Endodermal cell (in vitro differentiated cells): Measurements from ENCODE around the gene MCMBP. TPM values are rescaled to one million over a fixed set of nuclear protein-coding genes. Genes with fewer than 3 reads are reported as not detected.
"Not testable (repeated sequence)": the region's sequence is repeated elsewhere in the genome, so short reads cannot be mapped to it uniquely, and the experiment has no call there.

ENCODE experiments used
- DNase-seq: peaks from one replicate; pipeline ENCODE4 v3.0.0-alpha.2; 2017
- H3K27ac ChIP-seq: 2 replicates; pipeline ENCODE4 v1.5.1; 2013; ENCODE audit warnings: mild to moderate bottlenecking, low read depth, low read length, moderate library complexity
- H3K27me3 ChIP-seq: 2 replicates; pipeline ENCODE4 v1.6.1; 2013; ENCODE audit warnings: mild to moderate bottlenecking, low read length, moderate library complexity; ENCODE audit not compliant: insufficient read depth, control insufficient read depth, poor library complexity, severe bottlenecking
- H3K36me3 ChIP-seq: 2 replicates; pipeline ENCODE4 v1.7.0; 2013; ENCODE audit warnings: mild to moderate bottlenecking, low read length, moderate library complexity; ENCODE audit not compliant: control insufficient read depth, insufficient read depth
- H3K4me1 ChIP-seq: one replicate; pipeline ENCODE4 v1.7.0; 2013; ENCODE audit warnings: low read length; ENCODE audit not compliant: control insufficient read depth, insufficient read depth
- H3K4me3 ChIP-seq: 2 replicates; pipeline ENCODE4 v1.5.1; 2013; ENCODE audit warnings: mild to moderate bottlenecking, low read length, moderate library complexity
- H3K9ac ChIP-seq: 2 replicates; pipeline ENCODE4 v1.6.1; 2013; ENCODE audit warnings: mild to moderate bottlenecking, low read length, moderate library complexity; ENCODE audit not compliant: poor library complexity, severe bottlenecking; ENCODE audit errors: extremely low read depth
- H3K9me3 ChIP-seq: 2 replicates; pipeline ENCODE4 v1.6.1; 2013; ENCODE audit warnings: mild to moderate bottlenecking, low read length, moderate library complexity; ENCODE audit not compliant: control insufficient read depth
- H3K27ac Mint-ChIP-seq: 2 replicates; pipeline ENCODE4 v1.8.0; 2020; ENCODE audit warnings: mixed read lengths
- H3K27me3 Mint-ChIP-seq: 2 replicates; pipeline ENCODE4 v1.8.0; 2021; ENCODE audit warnings: mild to moderate bottlenecking, mixed read lengths; ENCODE audit not compliant: insufficient read depth
- H3K36me3 Mint-ChIP-seq: 2 replicates; pipeline ENCODE4 v1.8.0; 2020; ENCODE audit warnings: low read depth, mixed read lengths
- H3K4me1 Mint-ChIP-seq: 2 replicates; pipeline ENCODE4 v1.8.0; 2020; ENCODE audit warnings: mixed read lengths
- H3K4me3 Mint-ChIP-seq: 2 replicates; pipeline ENCODE4 v1.8.0; 2020; ENCODE audit warnings: mild to moderate bottlenecking, moderate library complexity, mixed read lengths
- H3K9me3 Mint-ChIP-seq: 2 replicates; pipeline ENCODE4 v1.8.0; 2020; ENCODE audit warnings: mild to moderate bottlenecking, mixed read lengths
- CTCF ChIP-seq: fragments of 200-600 bp; sonication (generic); conservative IDR thresholded peaks from 2 replicates; pipeline ENCODE4 v1.5.0; 2021; ENCODE audit warnings: antibody characterized with exemption, mild to moderate bottlenecking
- WGBS, 2 experiments: methylation state at CpG; one replicate each; pipeline versions ENCODE4 v1.1.5 to v1.1.7; 2013; ENCODE audit warnings: missing lambda C conversion rate in 2 of 2, mixed read lengths in 1 of 2; ENCODE audit not compliant: insufficient coverage in 1 of 2, insufficient read length in 1 of 2; 5-methylcytosine and 5-hydroxymethylcytosine counted together
- total RNA-seq, 2 donors: library from RNA; stranded (reverse); fragmentation: NEBNext Ultra II Directional in 1 of 2; extraction: Animal tissue kit (Norgen Biotek cat#: 25700) in 1 of 2; gene quantifications; 2 replicates in 1 of 2; 3 replicates in 1 of 2; pipeline ENCODE4 v1.2.1, GENCODE V29; 2021

MCMBP gene
- total RNA-seq, 2 donors from 2014 or later: 96.6 to 98.9 TPM

DNA sequence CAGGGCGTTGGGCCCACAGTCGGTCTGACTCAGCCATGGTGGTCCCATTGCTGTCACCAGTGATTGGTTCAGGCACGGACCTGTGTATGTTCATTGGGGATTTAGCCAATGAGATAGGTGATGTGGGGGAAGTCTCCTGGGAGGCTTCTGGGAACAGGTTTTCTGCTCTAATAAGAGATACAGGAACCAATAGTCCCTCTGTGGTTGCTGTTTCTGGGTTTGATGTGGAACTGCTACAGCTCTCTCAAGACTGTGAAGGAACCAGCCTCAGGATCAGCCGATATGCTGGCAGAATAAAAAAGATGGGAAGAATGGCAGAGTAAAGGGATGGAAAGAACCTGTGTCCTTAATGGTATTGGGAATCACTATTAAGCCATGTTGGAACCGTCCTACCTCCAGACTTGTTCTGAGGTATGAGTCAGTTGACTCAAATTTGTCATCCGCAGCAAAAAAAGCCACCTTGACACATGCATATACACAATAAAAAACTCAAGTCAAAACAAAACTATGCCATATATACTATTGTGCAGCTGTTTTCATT is 70.6 kb downstream of the MCMBP start:
- H3K27me3 ChIP-seq: no peaks in the 10 kb centered on the region
- WGBS, 2 experiments: 91 to 100% methylated on average over 2 to 6 of the region's 6 CpGs
- Mint-ChIP-seq H3K9me3 (no peaks in the 10 kb centered on the region), H3K4me1 (peaks cover 6% of the 10 kb centered on the region), H3K27me3 (no peaks in the 10 kb centered on the region), H3K4me3 (no peak overlapping the region), H3K27ac (no peak overlapping the region), H3K36me3 (peaks cover 15% of the 10 kb centered on the region)
- no peak for TF ChIP-seq CTCF
- H3K36me3 ChIP-seq: peaks cover 48% of the 10 kb centered on the region
- no peaks in the 10 kb centered on the region for H3K4me1 ChIP-seq
- no peak overlapping the region for H3K27ac ChIP-seq
- no peaks in the 10 kb centered on the region for H3K9me3 ChIP-seq
- DNase-seq: no peak
- no peak overlapping the region for H3K4me3 ChIP-seq
- no peak overlapping the region for H3K9ac ChIP-seq

GRCh38 chr10:119801176-119801575 is 71.5 kb downstream of the MCMBP start:
- Mint-ChIP-seq H3K27me3 (no peaks in the 10 kb centered on the region), H3K4me1 (peaks cover 6% of the 10 kb centered on the region), H3K9me3 (peaks cover 2% of the 10 kb centered on the region), H3K27ac (no peak overlapping the region), H3K36me3 (peaks cover 24% of the 10 kb centered on the region), H3K4me3 (no peak overlapping the region)
- no peaks in the 10 kb centered on the region for H3K27me3 ChIP-seq
- no peak overlapping the region for H3K27ac ChIP-seq
- TF ChIP-seq CTCF: no peak
- no peaks in the 10 kb centered on the region for H3K4me1 ChIP-seq
- peaks cover 50% of the 10 kb centered on the region for H3K36me3 ChIP-seq
- no peak for DNase-seq
- H3K9me3 ChIP-seq: no peaks in the 10 kb centered on the region
- 88% methylated on average over 2 of the region's 2 CpGs; no CpG with 5 or more reads in 1 of the 2 experiments for WGBS, 2 experiments
- H3K4me3 ChIP-seq: no peak overlapping the region
- H3K9ac ChIP-seq: no peak overlapping the region

DNA sequence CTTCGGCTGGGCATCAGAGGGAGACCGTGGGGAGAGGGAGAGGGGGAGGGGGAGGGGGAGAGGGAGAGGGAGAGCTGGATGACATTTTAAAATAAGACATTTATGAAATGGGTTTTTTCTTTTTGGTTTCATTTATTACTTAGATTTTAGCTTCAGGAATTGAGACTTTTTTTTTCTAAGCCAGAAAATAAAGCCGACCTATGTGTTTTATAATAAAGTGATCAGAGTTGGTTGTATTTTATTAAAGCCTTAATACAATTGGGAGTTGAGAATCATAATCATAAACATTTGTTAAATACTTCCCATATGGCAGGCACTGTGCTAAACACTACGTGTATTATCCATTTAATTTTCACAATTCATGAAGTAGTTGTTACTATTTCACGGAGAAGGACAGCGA is 76.6 kb downstream of the MCMBP start:
- Histone ChIP-seq H3K4me3 (no peak overlapping the region), H3K36me3 (peaks cover 34% of the 10 kb centered on the region), H3K9ac (no peak overlapping the region), H3K27me3 (no peaks in the 10 kb centered on the region), H3K27ac (no peak overlapping the region), H3K9me3 (no peaks in the 10 kb centered on the region), H3K4me1 (no peaks in the 10 kb centered on the region)
- Mint-ChIP-seq H3K27me3 (peaks cover 2% of the 10 kb centered on the region), H3K36me3 (peaks cover 17% of the 10 kb centered on the region), H3K4me1 (peaks cover 4% of the 10 kb centered on the region), H3K9me3 (peaks cover 9% of the 10 kb centered on the region), H3K27ac (no peak overlapping the region), H3K4me3 (no peak overlapping the region)
- WGBS, 2 experiments: 96 to 100% methylated on average over 3 to 4 of the region's 6 CpGs
- no peak for TF ChIP-seq CTCF
- no peak for DNase-seq

DNA sequence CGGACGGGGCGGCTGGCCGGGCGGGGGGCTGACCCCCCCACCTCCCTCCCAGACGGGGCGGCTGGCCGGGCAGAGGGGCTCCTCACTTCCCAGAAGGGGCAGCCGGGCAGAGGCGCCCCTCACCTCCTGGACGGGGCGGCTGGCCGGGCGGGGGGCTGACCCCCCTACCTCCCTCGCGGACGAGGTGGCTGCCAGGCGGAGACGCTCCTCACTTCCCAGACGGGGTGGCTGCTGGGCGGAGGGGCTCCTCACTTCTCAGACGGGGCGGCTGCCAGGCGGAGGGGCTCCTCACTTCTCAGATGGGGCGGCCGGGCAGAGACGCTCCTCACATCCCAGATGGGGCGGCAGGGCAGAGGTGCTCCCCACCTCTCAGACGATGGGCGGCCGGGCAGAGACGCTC is 77.5 kb downstream of the MCMBP start:
- 98 to 100% methylated on average over 2 to 22 of the region's 32 CpGs for WGBS, 2 experiments
- not testable (repeated sequence) for H3K9me3 Mint-ChIP-seq, H3K4me3 ChIP-seq, H3K27me3 Mint-ChIP-seq, H3K4me1 ChIP-seq, H3K4me1 Mint-ChIP-seq, DNase-seq, H3K27ac Mint-ChIP-seq, H3K9me3 ChIP-seq, H3K4me3 Mint-ChIP-seq, H3K9ac ChIP-seq, H3K27ac ChIP-seq, H3K27me3 ChIP-seq
- peaks cover 32% of the 10 kb centered on the region for H3K36me3 ChIP-seq
- peaks cover 17% of the 10 kb centered on the region for H3K36me3 Mint-ChIP-seq
